H7 (cell line): ENCODE results near the gene LGALS7B. TPM values are rescaled to one million over a fixed set of nuclear protein-coding genes. Genes with fewer than 3 reads are reported as not detected.

Experiments
- DNase-seq: peaks from one replicate; pipeline ENCODE4 v3.0.0; 2012
- H3K27me3 ChIP-seq: 2 replicates; pipeline ENCODE4 v1.6.0; 2011; ENCODE audit warnings: mild to moderate bottlenecking, low read length; ENCODE audit not compliant: control insufficient read depth, insufficient read depth
- H3K36me3 ChIP-seq: replicated peaks from 2 replicates; pipeline ENCODE4 v1.5.1; 2011; ENCODE audit warnings: low read length; ENCODE audit not compliant: control insufficient read depth, insufficient read depth
- H3K4me3 ChIP-seq: 2 replicates; pipeline ENCODE4 v1.5.1; 2011; ENCODE audit warnings: low read depth, mild to moderate bottlenecking, control low read depth, low read length, moderate library complexity; ENCODE audit not compliant: insufficient read depth
- total RNA-seq: library from RNA; depleted of rRNA; stranded (reverse); fragments of >200 nt; shearing (Covaris generic); gene quantifications from 2 replicates; pipeline ENCODE4 v1.2.3, GENCODE V29; 2014; rRNA removed

LGALS7B gene
- total RNA-seq, 1 experiment from 2014 or later: not detected

DNA sequence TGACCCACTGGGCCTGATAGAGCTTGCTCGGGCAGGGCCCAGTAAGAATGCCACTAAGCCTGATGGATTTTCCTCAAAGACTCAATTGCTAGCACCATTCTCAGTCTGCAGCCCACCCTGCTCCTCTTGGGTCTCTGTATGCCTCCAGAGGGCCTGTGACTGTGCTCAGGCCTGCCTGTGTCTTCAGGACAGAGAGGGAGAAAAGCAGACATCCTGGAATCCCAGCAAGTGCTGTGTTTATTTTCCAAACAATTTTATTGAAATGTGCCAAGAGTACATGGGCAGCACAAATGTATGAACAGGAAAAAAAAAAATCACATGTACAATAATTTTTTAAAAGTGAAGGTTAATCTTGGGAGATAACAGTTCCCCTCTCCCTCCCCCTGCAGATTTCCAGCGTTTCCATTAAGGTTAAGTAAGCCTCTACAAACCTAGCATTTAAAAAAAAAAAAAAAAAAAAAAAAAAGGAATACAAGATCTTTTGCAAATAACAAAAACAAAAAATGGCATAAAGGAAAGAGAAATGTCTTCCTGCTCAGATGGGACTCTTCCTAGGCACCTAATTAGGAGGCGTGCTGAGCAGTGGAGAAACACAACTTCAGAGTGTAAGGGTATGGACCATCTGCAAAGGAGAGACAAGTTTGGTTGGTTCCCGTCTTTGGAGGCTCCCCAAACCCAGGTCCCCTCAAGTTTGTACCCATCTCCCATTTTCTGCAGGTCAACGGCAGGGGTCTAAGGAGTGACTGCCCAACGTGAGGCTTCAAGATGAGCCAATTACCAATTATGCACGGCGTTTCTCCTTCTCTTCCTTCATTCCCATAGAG is 47.4 kb downstream of the LGALS7B start:
- no peaks in the 10 kb centered on the region for H3K27me3 ChIP-seq
- DNase-seq: peak; percentile 14
- H3K4me3 ChIP-seq: no peak overlapping the region
- peaks cover 51% of the 10 kb centered on the region for H3K36me3 ChIP-seq

DNA sequence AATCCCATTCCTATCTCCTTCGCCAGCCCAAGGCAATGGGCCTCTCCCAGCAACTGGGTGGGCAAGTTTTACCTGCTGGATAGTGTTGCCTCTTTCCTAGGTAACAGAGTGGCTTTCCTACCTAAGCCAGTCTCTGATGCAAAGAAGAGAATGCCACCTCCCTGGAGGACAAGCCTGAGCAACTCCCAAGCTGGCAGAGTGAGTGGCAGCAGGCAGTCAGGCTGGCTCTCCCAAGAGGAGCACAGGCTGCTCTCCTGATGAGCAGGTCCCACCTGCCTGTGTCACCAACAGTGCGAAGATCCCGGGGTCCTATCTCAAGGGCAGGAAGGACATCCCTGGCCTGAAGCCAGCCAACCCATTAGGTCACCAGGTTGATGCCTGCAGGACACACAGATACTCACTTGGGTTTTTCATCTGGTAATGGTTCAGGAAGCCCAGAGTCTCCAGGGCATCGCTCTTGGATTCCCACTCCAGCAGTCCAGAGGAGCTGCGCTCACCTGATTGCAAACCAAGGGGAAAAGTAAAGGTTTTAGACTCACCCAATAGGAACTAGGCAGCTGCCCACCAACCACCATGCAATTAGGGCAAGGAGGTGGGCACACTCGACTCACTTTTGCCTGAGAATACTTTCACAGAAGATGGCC is 48.1 kb downstream of the LGALS7B start:
- peaks cover 55% of the 10 kb centered on the region for H3K36me3 ChIP-seq

DNA sequence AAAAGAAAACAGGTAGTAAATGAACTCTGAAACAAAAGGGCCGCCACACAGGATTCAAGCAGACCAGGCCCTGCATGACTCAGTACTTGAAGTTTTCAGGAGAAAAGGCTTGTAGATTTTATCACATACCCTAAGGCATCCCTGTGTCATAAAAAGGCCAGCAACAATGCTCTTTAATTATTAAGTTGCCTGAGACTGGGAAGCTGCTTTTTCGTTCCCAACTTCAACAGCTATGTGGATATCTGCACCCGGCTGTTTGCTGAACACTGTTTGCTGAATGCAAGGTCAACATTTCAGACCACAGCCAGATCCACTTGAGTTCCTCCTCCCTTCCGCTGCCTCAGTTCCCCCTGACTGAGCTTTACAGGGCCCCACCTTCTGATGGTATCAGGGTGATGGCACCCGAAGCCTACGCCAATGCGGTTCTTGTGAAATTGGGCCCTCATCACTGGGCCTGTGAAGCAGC is 48.7 kb downstream of the LGALS7B start:
- DNase-seq: peak; percentile 21
- H3K36me3 ChIP-seq: peaks cover 61% of the 10 kb centered on the region
- H3K27me3 ChIP-seq: no peaks in the 10 kb centered on the region
- H3K4me3 ChIP-seq: no peak overlapping the region

More for the DNA sequence above, 48.1 kb downstream of the LGALS7B start:
- no peaks in the 10 kb centered on the region for H3K27me3 ChIP-seq
- H3K4me3 ChIP-seq: no peak overlapping the region
- DNase-seq: peak; percentile 21

GRCh38 chr19:38838208-38838985 is 49.4 kb downstream of the LGALS7B start:
- Histone ChIP-seq H3K27me3 (no peaks in the 10 kb centered on the region), H3K36me3 (peaks cover 68% of the 10 kb centered on the region), H3K4me3 (no peak overlapping the region)
- DNase-seq: peak; percentile 16

GRCh38 chr19:38838986-38839761 is 50.2 kb downstream of the LGALS7B start:
- peak; percentile 15 for DNase-seq
- Histone ChIP-seq H3K27me3 (no peaks in the 10 kb centered on the region), H3K4me3 (no peak overlapping the region), H3K36me3 (peaks cover 76% of the 10 kb centered on the region)

GRCh38 chr19:38839816-38840582 is 51.0 kb downstream of the LGALS7B start:
- DNase-seq: peak; percentile 42
- Histone ChIP-seq H3K36me3 (peaks cover 83% of the 10 kb centered on the region), H3K27me3 (no peaks in the 10 kb centered on the region), H3K4me3 (no peak overlapping the region)

GRCh38 chr19:38840583-38840968 is 51.6 kb downstream of the LGALS7B start:
- peak; percentile 28 for DNase-seq
- H3K27me3 ChIP-seq: no peaks in the 10 kb centered on the region
- H3K36me3 ChIP-seq: peaks cover 87% of the 10 kb centered on the region
- no peak overlapping the region for H3K4me3 ChIP-seq

Other genes with a start within 250 kb of the LGALS7B start
- 8.2 and 13.7 TPM in 2 replicates for gene MAP4K1, start 171.2 kb upstream of the LGALS7B start, total RNA-seq
- gene EIF3K, start 170.0 kb upstream of the LGALS7B start, total RNA-seq: 408 and 422 TPM in 2 replicates
- 163 and 226 TPM in 2 replicates for gene ACTN4, start 141.6 kb upstream of the LGALS7B start, total RNA-seq
- 3.0 and 5.4 TPM in 2 replicates for gene CAPN12, start 44.7 kb upstream of the LGALS7B start, total RNA-seq
- 0.37 and 1.9 TPM in 2 replicates for gene LGALS7, start 15.7 kb upstream of the LGALS7B start, total RNA-seq
- gene LGALS4, start 23.7 kb downstream of the LGALS7B start, total RNA-seq: not detected in 2 replicates
- gene ECH1, start 42.6 kb downstream of the LGALS7B start, total RNA-seq: 97.6 and 109 TPM in 2 replicates
- 454 and 591 TPM in 2 replicates for gene HNRNPL, start 60.8 kb downstream of the LGALS7B start, total RNA-seq
- gene RINL, start 89.1 kb downstream of the LGALS7B start, total RNA-seq: 34.0 and 40.5 TPM in 2 replicates
- gene SIRT2, start 110.4 kb downstream of the LGALS7B start, total RNA-seq: 11.6 and 11.8 TPM in 2 replicates
- gene NFKBIB, start 110.8 kb downstream of the LGALS7B start, total RNA-seq: 26.0 and 30.6 TPM in 2 replicates
- 0.07 TPM in 1 of 2 replicates, not detected in the other for gene CCER2, start 123.0 kb downstream of the LGALS7B start, total RNA-seq
- gene SARS2, start 141.6 kb downstream of the LGALS7B start, total RNA-seq: 65.9 and 75.6 TPM in 2 replicates
- gene MRPS12, start 141.7 kb downstream of the LGALS7B start, total RNA-seq: 106 and 115 TPM in 2 replicates
- gene FBXO17, start 186.5 kb downstream of the LGALS7B start, total RNA-seq: 22.2 and 25.3 TPM in 2 replicates
- gene FBXO27, start 243.3 kb downstream of the LGALS7B start, total RNA-seq: 4.0 and 5.5 TPM in 2 replicates